H1 (cell line): Measurements from ENCODE around the gene ZNF677. TPM values are rescaled to one million over a fixed set of nuclear protein-coding genes. Genes with fewer than 3 reads are reported as not detected.

Experiments used
- CTCF ChIA-PET: fragments of 300-600 bp; sonication (Branson Sonifier 250); formaldehyde crosslinking; loops from one replicate; lab custom pipeline; 2021; ENCODE audit not compliant: partially characterized antibody; lab: Charles Lee
- POLR2A ChIA-PET: fragments of 300-600 bp; sonication (Branson Sonifier 250); formaldehyde crosslinking; loops from one replicate; lab custom pipeline; 2021; ENCODE audit warnings: inconsistent platforms; ENCODE audit not compliant: partially characterized antibody; lab: Charles Lee
- DNase-seq, 2 experiments: peaks; one replicate each; pipeline versions ENCODE4 v3.0.0 to v3.0.0-alpha.2; 2010 to 2022; ENCODE audit warnings: low spot score in 2 of 2, low read depth in 1 of 2, mixed read lengths in 1 of 2
- FAIRE-seq: peaks from 2 replicates; lab custom pipeline; 2011; peaks lifted over from hg19 to GRCh38; lab: Jason Lieb, UNC
- H2AFZ ChIP-seq: 2 replicates; pipeline ENCODE4 v1.8.1; 2012; ENCODE audit warnings: low read length, inconsistent platforms
- H2AK5ac ChIP-seq: 2 replicates; pipeline ENCODE4 v1.6.1; 2013; ENCODE audit warnings: low read depth, low read length
- H2BK120ac ChIP-seq: replicated peaks from 2 replicates; pipeline ENCODE3; 2013; ENCODE audit warnings: low read depth, low read length, inconsistent platforms
- H2BK12ac ChIP-seq: 2 replicates; pipeline ENCODE4 v1.6.1; 2013; ENCODE audit warnings: low read depth, low read length
- H2BK15ac ChIP-seq: 2 replicates; pipeline ENCODE4 v1.6.1; 2013; ENCODE audit warnings: low read length
- H2BK20ac ChIP-seq: 2 replicates; pipeline ENCODE4 v1.6.1; 2013; ENCODE audit warnings: low read length
- H2BK5ac ChIP-seq: 2 replicates; pipeline ENCODE4 v1.6.1; 2013; ENCODE audit warnings: low read depth, low read length
- H3K14ac ChIP-seq: 2 replicates; pipeline ENCODE4 v1.6.1; 2013; ENCODE audit warnings: inconsistent platforms; ENCODE audit not compliant: insufficient read length
- H3K18ac ChIP-seq: 2 replicates; pipeline ENCODE4 v1.6.1; 2013; ENCODE audit warnings: low read length; ENCODE audit errors: extremely low read depth
- H3K23ac ChIP-seq: 2 replicates; pipeline ENCODE4 v1.6.1; 2013; ENCODE audit warnings: inconsistent platforms; ENCODE audit not compliant: insufficient read length
- H3K23me2 ChIP-seq: 2 replicates; pipeline ENCODE4 v1.6.1; 2013; ENCODE audit warnings: low read depth, low read length
- H3K27ac ChIP-seq: 2 replicates; pipeline ENCODE4 v1.6.1; 2011; ENCODE audit warnings: low read depth, low read length, inconsistent platforms
- H3K27me3 ChIP-seq, 4 experiments: replicated peaks in 1 of 4; 1 replicate in 1 of 4; 2 replicates in 3 of 4; pipeline versions ENCODE4 v1.6.1 to v1.8.1; 2011 to 2013; ENCODE audit warnings: low read length in 3 of 4, mild to moderate bottlenecking in 3 of 4, inconsistent platforms in 2 of 4, mixed read lengths in 2 of 4, moderate library complexity in 1 of 4; ENCODE audit not compliant: control insufficient read depth in 3 of 4, insufficient read depth in 3 of 4; ENCODE audit errors: extremely low read depth in 1 of 4
- H3K36me3 ChIP-seq, 4 experiments: 2 replicates each; pipeline versions ENCODE4 v1.6.1 to v1.8.1; 2011 to 2013; ENCODE audit warnings: mild to moderate bottlenecking in 4 of 4, low read length in 3 of 4, moderate library complexity in 2 of 4, control low read depth in 1 of 4, inconsistent platforms in 1 of 4; ENCODE audit not compliant: insufficient read depth in 4 of 4, control insufficient read depth in 2 of 4
- H3K4ac ChIP-seq: replicated peaks from 2 replicates; pipeline ENCODE3; 2013; ENCODE audit warnings: low read length, low read depth, mixed read lengths, inconsistent platforms; ENCODE audit not compliant: insufficient read length
- H3K4me1 ChIP-seq, 4 experiments: replicated peaks in 1 of 4; 1 replicate in 1 of 4; 2 replicates in 3 of 4; pipeline versions ENCODE4 v1.6.1 to v1.8.1; 2011 to 2013; ENCODE audit warnings: low read length in 3 of 4, inconsistent platforms in 2 of 4, mixed read lengths in 1 of 4; ENCODE audit not compliant: insufficient read depth in 4 of 4, control insufficient read depth in 3 of 4
- H3K4me2 ChIP-seq, 2 experiments: 2 replicates each; pipeline versions ENCODE4 v1.6.1 to v1.8.1; 2011 to 2013; ENCODE audit warnings: low read depth in 2 of 2, low read length in 2 of 2, control low read depth in 1 of 2, inconsistent platforms in 1 of 2, mild to moderate bottlenecking in 1 of 2; ENCODE audit not compliant: insufficient read depth in 1 of 2
- H3K4me3 ChIP-seq, 4 experiments: fragments of 200-600, 300-600 bp in 1 of 4; sonication (generic), shearing (Covaris generic), sonication (Bioruptor Twin) in 1 of 4; 2 replicates each; pipeline versions ENCODE4 v1.5.1 to v1.8.1; 2011 to 2016; ENCODE audit warnings: low read length in 4 of 4, low read depth in 3 of 4, control low read depth in 2 of 4, inconsistent platforms in 2 of 4, mild to moderate bottlenecking in 2 of 4, mixed read lengths in 1 of 4, moderate library complexity in 1 of 4; ENCODE audit not compliant: insufficient read depth in 2 of 4; ENCODE audit errors: extremely low read depth in 1 of 4
- H3K56ac ChIP-seq: replicated peaks from 2 replicates; pipeline ENCODE3; 2013; ENCODE audit warnings: low read depth, mild to moderate bottlenecking, mixed read lengths, low read length, inconsistent platforms; ENCODE audit not compliant: insufficient read length
- H3K79me1 ChIP-seq: 2 replicates; pipeline ENCODE4 v1.6.1; 2013; ENCODE audit warnings: low read depth, low read length, control low read depth
- H3K79me2 ChIP-seq, 2 experiments: 2 replicates each; pipeline versions ENCODE4 v1.6.1 to v1.8.1; 2012 to 2013; ENCODE audit warnings: low read length in 2 of 2, mild to moderate bottlenecking in 2 of 2, inconsistent platforms in 1 of 2; ENCODE audit not compliant: insufficient read depth in 2 of 2, control insufficient read depth in 1 of 2
- H3K9ac ChIP-seq, 4 experiments: replicated peaks in 1 of 4; 1 replicate in 1 of 4; 2 replicates in 3 of 4; pipeline versions ENCODE4 v1.6.1 to v1.8.1; 2011 to 2013; ENCODE audit warnings: low read depth in 3 of 4, low read length in 3 of 4, control low read depth in 2 of 4, mild to moderate bottlenecking in 2 of 4, moderate library complexity in 2 of 4, inconsistent platforms in 1 of 4; ENCODE audit errors: extremely low read depth in 1 of 4
- H3K9me3 ChIP-seq, 2 experiments: 2 replicates each; pipeline versions ENCODE4 v1.6.1 to v1.8.1; 2012 to 2013; ENCODE audit warnings: mild to moderate bottlenecking in 2 of 2, moderate library complexity in 2 of 2, control low read depth in 1 of 2, inconsistent platforms in 1 of 2, low read depth in 1 of 2, low read length in 1 of 2, mixed read lengths in 1 of 2; ENCODE audit not compliant: insufficient read depth in 2 of 2
- H4K20me1 ChIP-seq, 2 experiments: replicated peaks in 1 of 2; 2 replicates each; pipeline versions ENCODE3 to v1.8.1; 2011 to 2013; ENCODE audit warnings: inconsistent platforms in 2 of 2, low read length in 2 of 2, mild to moderate bottlenecking in 1 of 2; ENCODE audit not compliant: insufficient read depth in 2 of 2, control insufficient read depth in 1 of 2
- H4K5ac ChIP-seq: 2 replicates; pipeline ENCODE4 v1.6.1; 2013; ENCODE audit warnings: low read length, low read depth, mixed read lengths, inconsistent platforms; ENCODE audit not compliant: insufficient read length
- H4K8ac ChIP-seq: 2 replicates; pipeline ENCODE4 v1.8.0; 2013; ENCODE audit warnings: mild to moderate bottlenecking, moderate library complexity, low read length, inconsistent platforms; ENCODE audit not compliant: insufficient read depth; ENCODE audit errors: extremely low read depth
- H4K91ac ChIP-seq: replicated peaks from 2 replicates; pipeline ENCODE3; 2013; ENCODE audit warnings: low read length, mixed read lengths, inconsistent platforms; ENCODE audit not compliant: insufficient read length
- CHD1 ChIP-seq: IDR thresholded peaks from 2 replicates; pipeline ENCODE4 v1.6.1; 2012; ENCODE audit warnings: low read depth, low read length, improper control_type of control experiment
- CTCF ChIP-seq, 3 experiments: IDR thresholded peaks; 1 replicate in 2 of 3; 2 replicates in 1 of 3; pipeline versions ENCODE4 v1.5.1 to v1.6.1; 2011; ENCODE audit warnings: low read length in 3 of 3, mild to moderate bottlenecking in 3 of 3, inconsistent platforms in 2 of 3, low read depth in 1 of 3, moderate library complexity in 1 of 3; ENCODE audit not compliant: insufficient read depth in 1 of 3; ENCODE audit errors: control extremely low read depth in 1 of 3
- RAD21 ChIP-seq, 2 experiments: IDR thresholded peaks in 1 of 2; conservative IDR thresholded peaks in 1 of 2; 2 replicates each; pipeline ENCODE4 v1.6.1; 2011; ENCODE audit warnings: low read depth in 2 of 2, low read length in 2 of 2, improper control_type of control experiment in 1 of 2, inconsistent platforms in 1 of 2, mild to moderate bottlenecking in 1 of 2, moderate library complexity in 1 of 2
- SIN3A ChIP-seq, 2 experiments: IDR thresholded peaks in 1 of 2; conservative IDR thresholded peaks in 1 of 2; 2 replicates each; pipeline ENCODE4 v1.6.1; 2011 to 2012; ENCODE audit warnings: low read length in 2 of 2, improper control_type of control experiment in 1 of 2, low read depth in 1 of 2, mild to moderate bottlenecking in 1 of 2
- SP1 ChIP-seq: IDR thresholded peaks from 2 replicates; pipeline ENCODE4 v1.6.1; 2011; ENCODE audit warnings: low read depth, low read length
- TCF12 ChIP-seq: IDR thresholded peaks from 2 replicates; pipeline ENCODE4 v1.6.1; 2011; ENCODE audit warnings: low read depth, mild to moderate bottlenecking, low read length
- TEAD4 ChIP-seq: IDR thresholded peaks from 2 replicates; pipeline ENCODE4 v1.6.1; 2012; ENCODE audit warnings: low read depth, low read length, inconsistent platforms, mixed read lengths
- YY1 ChIP-seq: IDR thresholded peaks from 2 replicates; pipeline ENCODE4 v1.6.1; 2011; ENCODE audit warnings: low read depth, mild to moderate bottlenecking, low read length
- WGBS, 2 experiments: shearing (Covaris generic) in 1 of 2; methylation state at CpG; one replicate each; pipeline versions ENCODE4 v1.1.6 to v1.1.7; 2013 to 2015; ENCODE audit warnings: low lambda C conversion rate in 2 of 2, mixed read lengths in 2 of 2, inconsistent platforms in 1 of 2, low coverage in 1 of 2, missing lambda C conversion rate in 1 of 2; ENCODE audit not compliant: insufficient replicate concordance in 2 of 2, insufficient coverage in 1 of 2, insufficient read length in 1 of 2; ENCODE audit errors: extremely low coverage in 1 of 2, missing lambda C conversion rate in 1 of 2; 5-methylcytosine and 5-hydroxymethylcytosine counted together
- polyA plus RNA-seq, 7 experiments: library from polyadenylated mRNA; depleted of rRNA in 3 of 7; stranded (reverse) in 5 of 7; unstranded in 2 of 7; fragments of >200 nt in 5 of 7; fragments of 200-250 nt in 2 of 7; gene quantifications; 1 replicate in 5 of 7; 2 replicates in 1 of 7; 4 replicates in 1 of 7; pipeline versions ENCODE4 v1.2.1 to v1.2.3, GENCODE V29; 2011 to 2013; ENCODE audit warnings: missing spikeins in 2 of 7, mixed read lengths in 2 of 7
- total RNA-seq: library from RNA; stranded (reverse); fragmentation: NEBNext Ultra II Directional; extraction: Animal tissue kit (Norgen Biotek cat#: 25700); gene quantifications from 2 replicates; pipeline ENCODE4 v1.2.1, GENCODE V29; 2021

Gene ZNF677
- total and polyA plus RNA-seq, 2 of the 8 experiments (the other 6 are each of a cell fraction or from before 2014, with no cell fraction given): 29.6 to 37.0 TPM

- 4% methylated on average over 3 of the region's 3 CpGs; no CpG with 5 or more reads in 1 of the 2 experiments for WGBS, 2 experiments
- no peak overlapping the region for H2AK5ac ChIP-seq
- H2AFZ ChIP-seq: no peak overlapping the region
- no peaks in the 10 kb centered on the region for H3K79me2 ChIP-seq
- H2BK20ac ChIP-seq: no peak overlapping the region
- no peaks in the 10 kb centered on the region for H3K79me1 ChIP-seq
- H3K14ac ChIP-seq: no peak overlapping the region
- H3K18ac ChIP-seq: no peak overlapping the region
- no peak overlapping the region for H3K56ac ChIP-seq
- peaks cover 6% of the 10 kb centered on the region; the same call in 1 of the 2 replicates for H3K23me2 ChIP-seq
- H3K4ac ChIP-seq: no peak overlapping the region
- peaks cover 0 to 2% (median 2%) of the 10 kb centered on the region in 4 experiments; a peak in 3 of 7 replicates for H3K27me3 ChIP-seq
- H3K23ac ChIP-seq: no peak overlapping the region
- no peak overlapping the region for H3K27ac ChIP-seq
- FAIRE-seq (peak; percentile 100), DNase-seq (peak in 1 of 2 experiments; percentile 81)
- no peaks in the 10 kb centered on the region for H3K36me3 ChIP-seq
- H3K9me3 ChIP-seq: peaks cover 0 to 7% of the 10 kb centered on the region in 2 experiments; a peak in 2 of 4 replicates
- no peak overlapping the region for H2BK15ac ChIP-seq
- H2BK12ac ChIP-seq: no peak overlapping the region
- peaks cover 0 to 4% (median 2%) of the 10 kb centered on the region in 4 experiments; a peak in 2 of 7 replicates for H3K4me1 ChIP-seq
- H4K20me1 ChIP-seq: peaks cover 0 to 2% of the 10 kb centered on the region in 2 experiments
- no peak overlapping the region for H2BK120ac ChIP-seq
- H3K4me3 ChIP-seq: no peak overlapping the region
- no peak overlapping the region for H4K91ac ChIP-seq
- POLR2A ChIA-PET: interaction anchor here (0.6 to 1.7 kb wide), 3 partner anchors 44 to 202 kb away, joined by 3 to 5 read pairs (median 3); partner anchors contain the start of gene ZNF845
- no peak overlapping the region for H4K8ac ChIP-seq
- H3K4me2 ChIP-seq: no peak overlapping the region
- TF ChIP-seq TCF12 (peak; percentile 46; the same call in 1 of the 2 replicates), YY1 (0 out of 2 replicates have a peak, but pooled peaks have one; percentile 43), TEAD4 (no peak), CHD1 (no peak), SIN3A (conservative IDR thresholded peaks at IDR 0.05 in 1 of 2, IDR thresholded peaks at IDR 0.05 in 1 of 2; ENCODE audit: low read depth in 1 of 2, low read length in 2 of 2) (peak; percentile 58; a peak in 1 of 4 replicates), SP1 (0 out of 2 replicates have a peak, but pooled peaks have one; percentile 21), RAD21 (IDR thresholded peaks at IDR 0.05 in 1 of 2, conservative IDR thresholded peaks at IDR 0.05 in 1 of 2; ENCODE audit: low read depth in 2 of 2, low read length in 2 of 2) (peak; percentile 97), CTCF (IDR thresholded peaks at IDR 0.05; ENCODE audit: control extremely low read depth in 1 of 3, insufficient read depth in 1 of 3, low read depth in 1 of 3, low read length in 3 of 3) (peak; percentile 56 to 99 (median 94))
- CTCF ChIA-PET: interaction anchor here (0.6 to 1.9 kb wide), 30 partner anchors 11 to 562 kb away, joined by 3 to 8 read pairs (median 3); partner anchors contain the start of genes ERVV-2 and ZNF765
- no peak overlapping the region for H3K9ac ChIP-seq
- no peak overlapping the region for H2BK5ac ChIP-seq
- no peak overlapping the region for H4K5ac ChIP-seq
Observed at GRCh38 chr19:53195265-53195903, 59.3 kb downstream of the ZNF677 start.
